Naive thymus-derived CD4-positive, alpha-beta T cell (primary cell): ENCODE measurements around the gene TOP1. TPM values are rescaled to one million over a fixed set of nuclear protein-coding genes. Genes with fewer than 3 reads are reported as not detected.

Source experiments
- ATAC-seq: fragments of 150-1000 bp; cut with Tn5 transposase; 2 replicates; pipeline ENCODE4 v1.10.0; 2021; ENCODE audit warnings: mild to moderate bottlenecking, moderate library complexity
- CTCF ChIA-PET: fragments of 350-600 bp; sonication (Branson Sonifier 250); formaldehyde crosslinking; loops from one replicate; lab custom pipeline; 2021; ENCODE audit warnings: antibody characterized with exemption; lab: Charles Lee
- POLR2A ChIA-PET: fragments of 350-600 bp; sonication (Branson Sonifier 250); formaldehyde crosslinking; loops from one replicate; lab custom pipeline; 2021; ENCODE audit warnings: antibody characterized with exemption, inconsistent platforms; lab: Charles Lee
- DNase-seq, 9 donors: peaks; one replicate each; pipeline versions ENCODE4 v3.0.0 to v3.0.0-alpha.2; 2020 to 2022; ENCODE audit warnings: mixed read lengths in 1 of 9
- H3K27ac ChIP-seq: one replicate; pipeline ENCODE4 v1.7.0; 2013; ENCODE audit warnings: mild to moderate bottlenecking, low read depth, low read length, moderate library complexity
- H3K27me3 ChIP-seq, 2 donors: one replicate each; pipeline ENCODE4 v1.7.0; 2013; ENCODE audit warnings: low read length in 2 of 2, mild to moderate bottlenecking in 2 of 2, moderate library complexity in 2 of 2; ENCODE audit not compliant: control insufficient read depth in 2 of 2, insufficient read depth in 2 of 2
- H3K36me3 ChIP-seq, 3 experiments: 1 replicate in 2 of 3; 2 replicates in 1 of 3; pipeline ENCODE4 v1.7.0; 2013; ENCODE audit warnings: low read length in 3 of 3, mild to moderate bottlenecking in 3 of 3, moderate library complexity in 1 of 3; ENCODE audit not compliant: insufficient read depth in 3 of 3, control insufficient read depth in 2 of 3
- H3K4me1 ChIP-seq, 2 donors: one replicate each; pipeline ENCODE4 v1.7.0; 2013; ENCODE audit warnings: low read length in 2 of 2, mild to moderate bottlenecking in 2 of 2, moderate library complexity in 1 of 2; ENCODE audit not compliant: control insufficient read depth in 2 of 2, insufficient read depth in 2 of 2
- H3K4me3 ChIP-seq: 2 replicates; pipeline ENCODE4 v1.7.0; 2013; ENCODE audit warnings: mild to moderate bottlenecking, low read length
- H3K9me3 ChIP-seq, 3 experiments: 1 replicate in 2 of 3; 2 replicates in 1 of 3; pipeline ENCODE4 v1.7.0; 2013; ENCODE audit warnings: low read length in 3 of 3; ENCODE audit not compliant: control insufficient read depth in 2 of 3
- H3K27ac Mint-ChIP-seq, 9 donors: one replicate each; pipeline ENCODE4 v1.8.0; 2020 to 2022; ENCODE audit warnings: mixed read lengths in 9 of 9, mild to moderate bottlenecking in 8 of 9, moderate library complexity in 5 of 9, inconsistent platforms in 2 of 9
- H3K27me3 Mint-ChIP-seq, 5 donors: one replicate each; pipeline ENCODE4 v1.8.0; 2021 to 2022; ENCODE audit warnings: mixed read lengths in 5 of 5, mild to moderate bottlenecking in 1 of 5
- H3K36me3 Mint-ChIP-seq, 5 donors: one replicate each; pipeline ENCODE4 v1.8.0; 2020 to 2022; ENCODE audit warnings: mixed read lengths in 5 of 5, mild to moderate bottlenecking in 3 of 5, inconsistent platforms in 1 of 5
- H3K4me1 Mint-ChIP-seq, 7 donors: one replicate each; pipeline ENCODE4 v1.8.0; 2020 to 2022; ENCODE audit warnings: mixed read lengths in 7 of 7, mild to moderate bottlenecking in 3 of 7, inconsistent platforms in 1 of 7
- H3K4me3 Mint-ChIP-seq, 10 donors: one replicate each; pipeline ENCODE4 v1.8.0; 2020 to 2022; ENCODE audit warnings: mild to moderate bottlenecking in 10 of 10, mixed read lengths in 10 of 10, moderate library complexity in 6 of 10, inconsistent platforms in 2 of 10
- H3K9me3 Mint-ChIP-seq, 11 donors: one replicate each; pipeline ENCODE4 v1.8.0; 2020 to 2022; ENCODE audit warnings: mixed read lengths in 11 of 11, mild to moderate bottlenecking in 4 of 11, inconsistent platforms in 1 of 11, moderate library complexity in 1 of 11
- intact Hi-C, 2 donors: fragments of 100-400 bp; cut with micrococcal nuclease; formaldehyde crosslinking; loops; one replicate each; pipeline ENCODE4 v1.15.1; 2023
- polyA plus RNA-seq, 2 donors: library from polyadenylated mRNA; unstranded; fragments of 300-500 nt; fragmentation: Illumina TruSeq; gene quantifications; one replicate each; pipeline ENCODE4 v1.2.3, GENCODE V29; 2021
- total RNA-seq, 6 experiments: library from RNA in 5 of 6; stranded (reverse) in 5 of 6; gene quantifications; 1 replicate in 5 of 6; 2 replicates in 1 of 6; pipeline ENCODE4 v1.2.3 and lab custom pipeline; 2021 to 2026

Gene TOP1
- total and polyA plus RNA-seq, 7 experiments from 2014 or later, result 10.2 to 82.8 (median 33.3) TPM

DNA sequence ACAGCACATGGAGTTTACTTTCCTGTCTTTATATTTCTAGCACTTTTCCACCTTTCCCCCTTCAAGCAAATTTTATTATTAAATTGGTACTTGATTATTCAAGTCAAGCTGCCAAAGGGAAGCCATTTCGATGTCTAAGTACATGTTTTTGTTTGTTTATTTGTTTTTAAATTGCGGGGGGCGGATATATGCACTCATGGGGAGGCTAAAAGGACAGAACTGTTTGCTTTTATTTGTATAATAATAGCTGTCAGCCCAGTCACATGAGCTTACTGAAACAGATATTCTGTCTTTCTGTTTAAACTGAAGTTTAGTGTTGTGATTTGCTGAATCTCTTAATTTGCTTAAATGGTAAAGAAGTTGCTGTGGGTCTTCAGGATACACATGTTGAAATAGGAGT is 59.2 kb downstream of the TOP1 start:
- peaks cover 0 to 8% of the 10 kb centered on the region in 2 donors for H3K4me1 ChIP-seq
- peak overlapping the region in 6 of 9 donors; percentile 13 to 72 (median 60) for H3K27ac Mint-ChIP-seq
- no peaks in the 10 kb centered on the region for H3K9me3 ChIP-seq
- H3K27me3 ChIP-seq, result no peaks in the 10 kb centered on the region
- peak overlapping the region; percentile 20 for H3K27ac ChIP-seq
- no peak for ATAC-seq
- H3K4me1 Mint-ChIP-seq, result peaks cover 12 to 38% (median 31%) of the 10 kb centered on the region in 7 donors
- H3K27me3 Mint-ChIP-seq, result no peaks in the 10 kb centered on the region
- H3K4me3 Mint-ChIP-seq, result no peak overlapping the region
- no peak overlapping the region for H3K4me3 ChIP-seq
- intact Hi-C loops, result loop anchor here in 1 of 2 donors (1.0 to 5.0 kb wide), 2 partner anchors 8 to 40 kb away; no protein-coding TSS in a partner anchor
- peaks cover 8 to 51% (median 24%) of the 10 kb centered on the region in 5 donors for H3K36me3 Mint-ChIP-seq
- DNase-seq, result no peak
- H3K9me3 Mint-ChIP-seq, result no peaks in the 10 kb centered on the region
- H3K36me3 ChIP-seq, result peaks cover 0 to 44% (median 19%) of the 10 kb centered on the region in 3 experiments
- CTCF ChIA-PET, result interaction anchor here (0.6 kb wide), 1 partner anchor 22 kb away, joined by 3 read pairs; no protein-coding TSS in a partner anchor
- POLR2A ChIA-PET, result no interaction called here

DNA sequence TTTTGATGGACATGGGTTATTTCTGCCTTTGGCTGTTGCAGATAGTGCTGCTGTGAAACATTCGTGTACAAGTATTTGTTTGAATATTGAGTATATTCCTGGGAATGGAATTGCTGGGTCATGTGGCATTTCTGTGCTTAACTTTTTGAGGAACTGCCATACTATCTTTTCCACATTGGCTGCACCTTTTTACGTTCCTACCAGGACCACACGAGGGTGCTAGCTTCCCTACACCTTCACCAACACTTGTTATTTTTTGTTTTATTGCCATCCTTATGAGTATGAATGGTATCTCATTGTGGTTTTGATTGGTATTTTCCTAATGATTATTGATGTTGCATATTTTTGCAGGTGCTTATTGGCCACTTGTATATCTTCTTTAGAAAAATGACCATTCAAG is 60.9 kb downstream of the TOP1 start:
- H3K9me3 ChIP-seq, result no peaks in the 10 kb centered on the region
- no peak overlapping the region for H3K4me3 ChIP-seq
- H3K4me1 Mint-ChIP-seq, result peaks cover 12 to 28% (median 23%) of the 10 kb centered on the region in 7 donors
- H3K27me3 Mint-ChIP-seq, result no peaks in the 10 kb centered on the region
- intact Hi-C loops, result loop anchor here in 1 of 2 donors (5.0 kb wide), 1 partner anchor 42 kb away; no protein-coding TSS in a partner anchor
- H3K36me3 Mint-ChIP-seq, result peaks cover 8 to 42% (median 12%) of the 10 kb centered on the region in 5 donors
- ChIA-PET POLR2A (interaction anchor here (0.6 to 0.7 kb wide), 2 partner anchors 9 to 117 kb away, joined by 3 read pairs; no protein-coding TSS in a partner anchor), CTCF (interaction anchor here (1.2 kb wide), 1 partner anchor 99 kb away, joined by 5 read pairs; no protein-coding TSS in a partner anchor)
- H3K4me3 Mint-ChIP-seq, result no peak overlapping the region
- ATAC-seq, result peak; percentile 8
- no peak for DNase-seq
- H3K27ac Mint-ChIP-seq, result peak overlapping the region in 6 of 9 donors; percentile 9 to 52 (median 34)
- no peak overlapping the region for H3K27ac ChIP-seq
- H3K36me3 ChIP-seq, result peaks cover 0 to 42% (median 3%) of the 10 kb centered on the region in 3 experiments
- peaks cover 0 to 8% of the 10 kb centered on the region in 2 donors for H3K4me1 ChIP-seq
- H3K9me3 Mint-ChIP-seq, result no peaks in the 10 kb centered on the region
- H3K27me3 ChIP-seq, result no peaks in the 10 kb centered on the region

- Mint-ChIP-seq H3K9me3 (no peaks in the 10 kb centered on the region), H3K4me1 (peaks cover 2 to 18% (median 8%) of the 10 kb centered on the region in 7 donors), H3K27ac (peak overlapping the region in 3 of 9 donors; percentile 10 to 82 (median 41)), H3K4me3 (no peak overlapping the region), H3K27me3 (no peaks in the 10 kb centered on the region), H3K36me3 (peaks cover 0 to 38% (median 14%) of the 10 kb centered on the region in 5 donors)
- ChIA-PET POLR2A (no interaction called here), CTCF (interaction anchor here (0.7 to 8.8 kb wide), 2 partner anchors 103 to 113 kb away, joined by 3 to 177 read pairs; no protein-coding TSS in a partner anchor)
- DNase-seq (no peak), ATAC-seq (no peak)
- Histone ChIP-seq H3K27ac (no peak overlapping the region), H3K4me1 (peaks cover 0 to under 1% of the 10 kb centered on the region in 2 donors), H3K36me3 (peaks cover 0 to 40% (median 2%) of the 10 kb centered on the region in 3 experiments), H3K4me3 (no peak overlapping the region), H3K27me3 (no peaks in the 10 kb centered on the region), H3K9me3 (no peaks in the 10 kb centered on the region)
- intact Hi-C loops, result no loop called here
Observed at GRCh38 chr20:41091927-41092326, 63.3 kb downstream of the TOP1 start.

GRCh38 chr20:41094353-41095055 is 65.9 kb downstream of the TOP1 start:
- peaks cover 13 to 49% (median 21%) of the 10 kb centered on the region in 5 donors for H3K36me3 Mint-ChIP-seq
- CTCF ChIA-PET, result interaction anchor here (0.6 to 8.8 kb wide), 17 partner anchors 8 to 235 kb away, joined by 3 to 177 read pairs (median 4); no protein-coding TSS in a partner anchor
- peak overlapping the region in 8 of 9 donors; percentile 10 to 79 (median 53) for H3K27ac Mint-ChIP-seq
- Histone ChIP-seq H3K27ac (no peak overlapping the region), H3K36me3 (peaks cover 4 to 55% (median 21%) of the 10 kb centered on the region in 3 experiments), H3K27me3 (no peaks in the 10 kb centered on the region), H3K4me3 (no peak overlapping the region), H3K9me3 (no peaks in the 10 kb centered on the region), H3K4me1 (no peaks in the 10 kb centered on the region)
- H3K9me3 Mint-ChIP-seq, result no peaks in the 10 kb centered on the region
- POLR2A ChIA-PET, result interaction anchor here (2.0 kb wide), 1 partner anchor 103 kb away, joined by 9 read pairs; no protein-coding TSS in a partner anchor
- H3K27me3 Mint-ChIP-seq, result no peaks in the 10 kb centered on the region
- DNase-seq (no peak), ATAC-seq (peak; percentile 8)
- intact Hi-C loops, result loop anchor here (1.0 kb wide), 5 partner anchors 7 to 246 kb away; partner anchors contain the start of gene LPIN3 (in 2 of the 2)
- no peak overlapping the region for H3K4me3 Mint-ChIP-seq
- H3K4me1 Mint-ChIP-seq, result peaks cover 0 to 9% (median 4%) of the 10 kb centered on the region in 7 donors

DNA sequence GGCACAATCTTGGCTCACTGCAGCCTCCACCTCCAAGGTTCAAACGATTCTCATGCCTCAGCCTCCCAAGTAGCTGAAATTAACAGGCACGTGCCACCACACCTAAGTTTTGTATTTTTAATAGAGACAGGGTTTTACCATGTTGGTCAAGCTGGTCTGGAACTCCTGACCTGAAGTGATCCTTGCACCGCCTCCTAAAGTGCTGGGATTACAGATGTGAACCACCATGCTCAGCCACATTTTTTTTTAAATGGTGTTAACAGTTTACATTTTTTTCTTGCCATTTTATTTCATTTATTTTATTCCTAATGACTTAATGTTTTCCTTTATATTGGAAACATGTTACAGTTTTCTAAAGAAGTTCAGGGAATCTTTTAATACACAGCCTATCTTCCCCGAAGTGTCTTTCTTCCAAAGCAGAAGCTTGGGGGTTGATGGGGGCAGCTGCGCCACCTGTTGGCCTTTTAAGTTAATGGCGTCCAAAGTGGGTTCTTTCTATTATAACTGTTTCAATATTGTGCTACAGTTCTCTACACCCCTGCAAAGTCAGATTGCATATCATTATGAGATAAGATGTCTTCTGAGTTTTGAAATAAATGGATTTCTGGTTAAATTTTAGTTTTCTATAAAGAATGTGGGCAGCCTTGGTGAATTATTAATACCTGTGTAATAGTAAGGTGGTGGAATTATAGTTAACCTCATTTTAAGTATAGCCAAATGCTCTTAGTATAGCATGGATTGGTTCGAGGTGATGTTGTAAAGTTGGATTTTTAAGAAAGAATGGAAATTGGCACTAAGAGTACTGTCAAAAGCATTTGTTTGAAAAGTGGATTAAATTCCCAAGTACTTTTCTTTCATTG is 66.7 kb downstream of the TOP1 start:
- no peaks in the 10 kb centered on the region for H3K4me1 ChIP-seq

More for the DNA sequence above, 66.7 kb downstream of the TOP1 start:
- H3K36me3 Mint-ChIP-seq, result peaks cover 14 to 55% (median 29%) of the 10 kb centered on the region in 5 donors
- intact Hi-C loops, result loop anchor here (1.0 kb wide), 5 partner anchors 8 to 245 kb away; partner anchors contain the start of gene LPIN3 (in 2 of the 2)
- peak overlapping the region in 4 of 9 donors; percentile 31 to 77 (median 52) for H3K27ac Mint-ChIP-seq
- no peak overlapping the region for H3K27ac ChIP-seq
- H3K4me3 ChIP-seq, result no peak overlapping the region
- H3K4me3 Mint-ChIP-seq, result no peak overlapping the region
- peak; percentile 85 for ATAC-seq
- no peaks in the 10 kb centered on the region for H3K9me3 Mint-ChIP-seq
- POLR2A ChIA-PET, result interaction anchor here (2.0 kb wide), 1 partner anchor 104 kb away, joined by 9 read pairs; no protein-coding TSS in a partner anchor
- peaks cover 9 to 64% (median 28%) of the 10 kb centered on the region in 3 experiments for H3K36me3 ChIP-seq
- peak; percentile 27 to 63 (median 54) for DNase-seq
- no peaks in the 10 kb centered on the region for H3K9me3 ChIP-seq
- CTCF ChIA-PET, result interaction anchor here (0.5 to 8.8 kb wide), 18 partner anchors 9 to 244 kb away, joined by 3 to 177 read pairs (median 4); no protein-coding TSS in a partner anchor
- H3K4me1 Mint-ChIP-seq, result peaks cover 0 to 11% (median 4%) of the 10 kb centered on the region in 7 donors
- no peaks in the 10 kb centered on the region for H3K27me3 Mint-ChIP-seq
- no peaks in the 10 kb centered on the region for H3K27me3 ChIP-seq
